OCI-LY1 (cell line): ENCODE results near the gene SMC4.

Experiments used
- CTCF ChIP-seq: fragments of 200-600 bp; sonication (generic), shearing (Covaris generic); IDR thresholded peaks from 2 replicates; pipeline ENCODE4 v1.5.1; 2017; ENCODE audit warnings: mild to moderate bottlenecking, antibody characterized with exemption, low read length, moderate library complexity, mixed read lengths
- EZH2 ChIP-seq: fragments of 200-600 bp; sonication (generic), shearing (Covaris generic); IDR thresholded peaks from 2 replicates; pipeline ENCODE4 v1.8.0; 2017; ENCODE audit warnings: borderline replicate concordance, mixed run types, mild to moderate bottlenecking, antibody characterized with exemption, low read length, moderate library complexity, mixed read lengths

DNA sequence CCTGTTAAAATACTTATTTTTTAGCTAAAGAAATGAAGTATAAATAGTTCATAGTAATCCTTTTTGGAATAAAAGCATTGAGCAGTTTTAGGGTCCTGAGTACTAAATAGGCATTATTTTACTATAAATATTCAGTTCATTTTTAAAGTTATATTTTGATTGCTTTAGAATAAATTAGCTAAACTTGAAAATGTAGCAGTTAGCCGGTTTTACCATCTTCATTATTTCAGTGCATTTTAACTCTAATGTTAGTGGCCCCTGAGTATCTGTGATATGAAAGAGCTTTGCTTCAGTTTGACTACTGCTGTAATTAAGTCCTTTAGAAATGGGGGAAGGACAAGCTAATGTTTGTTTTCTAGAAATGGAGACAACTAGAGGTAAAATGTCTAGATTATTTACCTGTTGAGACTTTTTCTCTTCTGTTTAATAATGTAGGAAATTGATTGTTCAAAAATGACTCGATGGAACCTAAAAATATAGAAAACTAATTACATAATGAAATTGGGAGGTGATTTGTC is 3.6 kb downstream of the SMC4 start:
- no peak for TF ChIP-seq EZH2
- TF ChIP-seq CTCF, result no peak
